Ishikawa (cell line): ENCODE measurements around the gene LTA4H.

ENCODE experiments used
- CEBPB ChIP-seq: IDR thresholded peaks from 2 replicates; pipeline ENCODE4 v1.6.1; 2012
- CREB1 ChIP-seq: IDR thresholded peaks from 2 replicates; pipeline ENCODE4 v1.6.1; 2012; ENCODE audit warnings: low read depth
- RAD21 ChIP-seq: IDR thresholded peaks from 2 replicates; pipeline ENCODE4 v1.6.1; 2012; ENCODE audit warnings: low read depth
- YY1 ChIP-seq: IDR thresholded peaks from 2 replicates; pipeline ENCODE4 v1.6.1; 2012; ENCODE audit warnings: low read depth
- TF ChIP-seq, protein P1 (sequence below): IDR thresholded peaks from 2 replicates; pipeline ENCODE4 v1.6.1; 2012; ENCODE audit warnings: low read depth, mild to moderate bottlenecking
- TF ChIP-seq, protein P2 (sequence below): IDR thresholded peaks from 2 replicates; pipeline ENCODE4 v1.6.1; 2012

DNA sequence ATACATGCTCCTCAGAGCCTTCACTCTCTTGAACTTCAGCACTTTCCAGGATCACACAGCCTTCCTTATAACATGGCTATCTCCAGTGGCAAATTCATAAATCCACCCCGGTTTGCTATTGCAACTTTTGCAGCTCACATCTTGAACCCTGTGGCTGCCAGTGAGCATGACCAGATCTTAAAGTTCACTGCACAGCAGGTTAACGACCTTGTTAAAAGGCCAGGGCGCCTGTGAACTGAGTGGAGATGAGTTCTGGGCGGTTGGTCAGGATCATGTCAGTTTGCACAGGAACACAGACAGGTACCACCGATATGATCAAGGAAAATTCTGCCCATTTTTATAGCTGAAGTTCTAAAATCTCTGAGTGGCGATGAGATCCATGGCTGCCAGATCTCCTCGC lies 24.7 kb upstream of the LTA4H start:
- TF ChIP-seq, protein P1, sequence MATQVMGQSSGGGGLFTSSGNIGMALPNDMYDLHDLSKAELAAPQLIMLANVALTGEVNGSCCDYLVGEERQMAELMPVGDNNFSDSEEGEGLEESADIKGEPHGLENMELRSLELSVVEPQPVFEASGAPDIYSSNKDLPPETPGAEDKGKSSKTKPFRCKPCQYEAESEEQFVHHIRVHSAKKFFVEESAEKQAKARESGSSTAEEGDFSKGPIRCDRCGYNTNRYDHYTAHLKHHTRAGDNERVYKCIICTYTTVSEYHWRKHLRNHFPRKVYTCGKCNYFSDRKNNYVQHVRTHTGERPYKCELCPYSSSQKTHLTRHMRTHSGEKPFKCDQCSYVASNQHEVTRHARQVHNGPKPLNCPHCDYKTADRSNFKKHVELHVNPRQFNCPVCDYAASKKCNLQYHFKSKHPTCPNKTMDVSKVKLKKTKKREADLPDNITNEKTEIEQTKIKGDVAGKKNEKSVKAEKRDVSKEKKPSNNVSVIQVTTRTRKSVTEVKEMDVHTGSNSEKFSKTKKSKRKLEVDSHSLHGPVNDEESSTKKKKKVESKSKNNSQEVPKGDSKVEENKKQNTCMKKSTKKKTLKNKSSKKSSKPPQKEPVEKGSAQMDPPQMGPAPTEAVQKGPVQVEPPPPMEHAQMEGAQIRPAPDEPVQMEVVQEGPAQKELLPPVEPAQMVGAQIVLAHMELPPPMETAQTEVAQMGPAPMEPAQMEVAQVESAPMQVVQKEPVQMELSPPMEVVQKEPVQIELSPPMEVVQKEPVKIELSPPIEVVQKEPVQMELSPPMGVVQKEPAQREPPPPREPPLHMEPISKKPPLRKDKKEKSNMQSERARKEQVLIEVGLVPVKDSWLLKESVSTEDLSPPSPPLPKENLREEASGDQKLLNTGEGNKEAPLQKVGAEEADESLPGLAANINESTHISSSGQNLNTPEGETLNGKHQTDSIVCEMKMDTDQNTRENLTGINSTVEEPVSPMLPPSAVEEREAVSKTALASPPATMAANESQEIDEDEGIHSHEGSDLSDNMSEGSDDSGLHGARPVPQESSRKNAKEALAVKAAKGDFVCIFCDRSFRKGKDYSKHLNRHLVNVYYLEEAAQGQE, result no peak
- TF ChIP-seq YY1 (no peak), CEBPB (no peak), CREB1 (no peak), RAD21 (no peak)
- TF ChIP-seq, protein P2, sequence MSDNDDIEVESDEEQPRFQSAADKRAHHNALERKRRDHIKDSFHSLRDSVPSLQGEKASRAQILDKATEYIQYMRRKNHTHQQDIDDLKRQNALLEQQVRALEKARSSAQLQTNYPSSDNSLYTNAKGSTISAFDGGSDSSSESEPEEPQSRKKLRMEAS, result no peak
